ENCODE data around the gene EPGN.

GRCh38 chr4:74364652-74365491 is 56.6 kb downstream of the EPGN start, which contains the start of gene EREG:
- TF ChIP-seq POLR2A (IDR thresholded peaks at IDR 0.05) (no peak), CTCF (IDR thresholded peaks at IDR 0.05 in 8 of 11, conservative IDR thresholded peaks at IDR 0.05 in 3 of 11) (no peak)
